ENCODE results near the gene NGFR.

DNA sequence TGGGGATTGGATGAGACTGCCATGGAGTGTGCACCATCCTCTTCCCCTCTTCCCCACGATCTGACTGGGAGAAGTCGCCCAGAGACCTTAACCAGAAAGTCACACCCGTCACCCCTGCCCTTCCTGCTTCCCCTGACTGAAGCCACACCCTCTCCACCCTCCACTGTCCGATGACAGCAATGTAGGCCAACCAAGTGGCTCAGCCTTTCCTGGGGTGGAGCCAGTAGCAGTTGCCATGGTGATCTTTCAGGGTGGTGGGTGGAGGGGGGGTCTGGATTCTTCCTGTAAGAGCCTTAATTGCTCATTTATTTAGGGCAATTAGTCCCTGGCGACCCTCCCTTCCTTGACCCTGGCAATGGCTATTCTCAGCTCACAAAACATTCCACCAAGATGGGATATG is 42.9 kb upstream of the NGFR start:
- TF ChIP-seq CTCF (conservative IDR thresholded peaks at IDR 0.05; ENCODE audit: low read length) (no peak), EZH2phosphoT487 (IDR thresholded peaks at IDR 0.05; ENCODE audit: borderline replicate concordance, low read depth, low read length) (no peak)

All from OCI-LY7 (cell line).